Caco-2 (cell line): ENCODE results near the gene STT3B. TPM values are rescaled to one million over a fixed set of nuclear protein-coding genes. Genes with fewer than 3 reads are reported as not detected.

Experiments
- BruUV-seq: library from RNA; stranded (reverse); fragments of 400-500 nt; replicated peaks from 2 replicates; lab custom pipeline; 2021; lab: Mats Ljungman, UMichigan
- CTCF ChIA-PET: fragments of 300-600 bp; sonication (Branson Sonifier 250); formaldehyde crosslinking; loops from one replicate; lab custom pipeline; 2022; ENCODE audit warnings: antibody characterized with exemption; lab: Charles Lee
- POLR2A ChIA-PET: fragments of 300-600 bp; sonication (Branson Sonifier 250); formaldehyde crosslinking; loops from one replicate; lab custom pipeline; 2022; ENCODE audit warnings: antibody characterized with exemption; lab: Charles Lee
- DNase-seq, 2 experiments: peaks; one replicate each; pipeline versions ENCODE4 v3.0.0 to v3.0.0-alpha.2; 2020 to 2022
- H3K27me3 ChIP-seq: replicated peaks from 2 replicates; pipeline ENCODE4 v1.6.0; 2011; ENCODE audit warnings: low read length; ENCODE audit not compliant: control insufficient read depth, insufficient read depth
- H3K36me3 ChIP-seq: 2 replicates; pipeline ENCODE4 v1.5.1; 2011; ENCODE audit warnings: low read length; ENCODE audit not compliant: control insufficient read depth, insufficient read depth
- H3K4me1 ChIP-seq: fragments of 250-450 bp; sonication (Bioruptor Pico); 2 replicates; pipeline ENCODE4 v1.5.1; 2020; ENCODE audit warnings: mild to moderate bottlenecking
- H3K4me3 ChIP-seq: 2 replicates; pipeline ENCODE4 v1.5.1; 2011; ENCODE audit warnings: low read depth, mild to moderate bottlenecking, control low read depth, low read length
- H3K9me3 ChIP-seq: fragments of 250-450 bp; sonication (Bioruptor Pico); 2 replicates; pipeline ENCODE4 v1.5.1; 2020; ENCODE audit warnings: mild to moderate bottlenecking, moderate library complexity
- H3K27ac Mint-ChIP-seq: one replicate; pipeline ENCODE4 v1.8.0; 2022; ENCODE audit warnings: mixed read lengths; ENCODE audit not compliant: unreplicated experiment
- H3K27me3 Mint-ChIP-seq: one replicate; pipeline ENCODE4 v1.8.0; 2022; ENCODE audit warnings: mixed read lengths; ENCODE audit not compliant: insufficient read depth, unreplicated experiment
- H3K36me3 Mint-ChIP-seq: one replicate; pipeline ENCODE4 v1.8.0; 2022; ENCODE audit warnings: mild to moderate bottlenecking, mixed read lengths; ENCODE audit not compliant: insufficient read depth, unreplicated experiment
- H3K4me1 Mint-ChIP-seq: one replicate; pipeline ENCODE4 v1.8.0; 2022; ENCODE audit warnings: low read depth, mixed read lengths; ENCODE audit not compliant: unreplicated experiment
- H3K4me3 Mint-ChIP-seq: one replicate; pipeline ENCODE4 v1.8.0; 2022; ENCODE audit warnings: mild to moderate bottlenecking, moderate library complexity, mixed read lengths; ENCODE audit not compliant: unreplicated experiment
- H3K9me3 Mint-ChIP-seq: one replicate; pipeline ENCODE4 v1.8.0; 2022; ENCODE audit warnings: mixed read lengths; ENCODE audit not compliant: unreplicated experiment
- intact Hi-C: fragments of 100-400 bp; cut with micrococcal nuclease; formaldehyde crosslinking; loops from one replicate; pipeline ENCODE4 v1.10.0; 2022; ENCODE audit not compliant: unreplicated experiment
- total RNA-seq: library from RNA; stranded (reverse); gene quantifications from 2 replicates; pipeline ENCODE4 v1.2.3, GENCODE V29; 2022
- TF ChIP-seq, protein P1 (sequence below), 2 experiments: fragments of 200-600 bp in 1 of 2; IDR thresholded peaks; 1 replicate in 1 of 2; 2 replicates in 1 of 2; pipeline versions ENCODE4 v1.5.1 to v1.8.0; 2011 to 2022; ENCODE audit warnings: antibody characterized with exemption in 1 of 2, control low read depth in 1 of 2, inconsistent platforms in 1 of 2, low read depth in 1 of 2, low read length in 1 of 2, mild to moderate bottlenecking in 1 of 2, moderate library complexity in 1 of 2; ENCODE audit not compliant: insufficient read depth in 1 of 2, severe bottlenecking in 1 of 2, unreplicated experiment in 1 of 2

STT3B gene
- total RNA-seq, 1 experiment from 2014 or later = 162 TPM

DNA sequence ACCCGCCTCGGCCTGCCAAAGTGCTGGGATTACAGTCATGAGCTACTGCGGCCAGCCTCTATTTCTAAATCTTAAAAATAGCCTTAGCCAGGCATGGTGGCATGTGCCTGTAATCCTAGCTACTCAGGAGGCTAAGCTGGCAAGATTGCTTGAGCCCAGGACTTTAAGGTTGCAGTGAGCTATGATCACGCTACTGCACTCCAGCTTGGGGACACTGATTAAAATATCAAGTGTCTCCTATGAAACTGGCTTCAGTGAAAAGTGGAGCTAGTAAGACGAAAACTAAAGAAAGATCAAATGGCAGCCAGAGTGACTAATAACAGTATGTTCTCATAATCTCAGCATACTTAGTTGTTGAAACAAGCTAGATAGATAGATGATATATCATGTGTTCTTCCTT is 112.5 kb downstream of the STT3B start:
- peaks cover 9% of the 10 kb centered on the region for H3K36me3 ChIP-seq
- intact Hi-C loops = no loop called here
- peaks cover 66% of the 10 kb centered on the region for H3K36me3 Mint-ChIP-seq
- no peaks in the 10 kb centered on the region for H3K27me3 Mint-ChIP-seq
- H3K4me3 ChIP-seq = no peak overlapping the region
- no peaks in the 10 kb centered on the region for H3K4me1 ChIP-seq
- no peak overlapping the region for H3K27ac Mint-ChIP-seq
- H3K9me3 Mint-ChIP-seq = peaks cover 30% of the 10 kb centered on the region
- POLR2A ChIA-PET = no interaction called here
- H3K27me3 ChIP-seq = no peaks in the 10 kb centered on the region
- TF ChIP-seq, protein P1, sequence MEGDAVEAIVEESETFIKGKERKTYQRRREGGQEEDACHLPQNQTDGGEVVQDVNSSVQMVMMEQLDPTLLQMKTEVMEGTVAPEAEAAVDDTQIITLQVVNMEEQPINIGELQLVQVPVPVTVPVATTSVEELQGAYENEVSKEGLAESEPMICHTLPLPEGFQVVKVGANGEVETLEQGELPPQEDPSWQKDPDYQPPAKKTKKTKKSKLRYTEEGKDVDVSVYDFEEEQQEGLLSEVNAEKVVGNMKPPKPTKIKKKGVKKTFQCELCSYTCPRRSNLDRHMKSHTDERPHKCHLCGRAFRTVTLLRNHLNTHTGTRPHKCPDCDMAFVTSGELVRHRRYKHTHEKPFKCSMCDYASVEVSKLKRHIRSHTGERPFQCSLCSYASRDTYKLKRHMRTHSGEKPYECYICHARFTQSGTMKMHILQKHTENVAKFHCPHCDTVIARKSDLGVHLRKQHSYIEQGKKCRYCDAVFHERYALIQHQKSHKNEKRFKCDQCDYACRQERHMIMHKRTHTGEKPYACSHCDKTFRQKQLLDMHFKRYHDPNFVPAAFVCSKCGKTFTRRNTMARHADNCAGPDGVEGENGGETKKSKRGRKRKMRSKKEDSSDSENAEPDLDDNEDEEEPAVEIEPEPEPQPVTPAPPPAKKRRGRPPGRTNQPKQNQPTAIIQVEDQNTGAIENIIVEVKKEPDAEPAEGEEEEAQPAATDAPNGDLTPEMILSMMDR (IDR thresholded peaks at IDR 0.05; ENCODE audit: insufficient read depth in 1 of 2, low read depth in 1 of 2, low read length in 1 of 2, severe bottlenecking in 1 of 2, unreplicated experiment in 1 of 2) = no peak
- no peak overlapping the region for H3K4me3 Mint-ChIP-seq
- DNase-seq = no peak
- no TSS peak for BruUV-seq
- CTCF ChIA-PET = no interaction called here
- peaks cover 18% of the 10 kb centered on the region for H3K9me3 ChIP-seq
- H3K4me1 Mint-ChIP-seq = no peaks in the 10 kb centered on the region

DNA sequence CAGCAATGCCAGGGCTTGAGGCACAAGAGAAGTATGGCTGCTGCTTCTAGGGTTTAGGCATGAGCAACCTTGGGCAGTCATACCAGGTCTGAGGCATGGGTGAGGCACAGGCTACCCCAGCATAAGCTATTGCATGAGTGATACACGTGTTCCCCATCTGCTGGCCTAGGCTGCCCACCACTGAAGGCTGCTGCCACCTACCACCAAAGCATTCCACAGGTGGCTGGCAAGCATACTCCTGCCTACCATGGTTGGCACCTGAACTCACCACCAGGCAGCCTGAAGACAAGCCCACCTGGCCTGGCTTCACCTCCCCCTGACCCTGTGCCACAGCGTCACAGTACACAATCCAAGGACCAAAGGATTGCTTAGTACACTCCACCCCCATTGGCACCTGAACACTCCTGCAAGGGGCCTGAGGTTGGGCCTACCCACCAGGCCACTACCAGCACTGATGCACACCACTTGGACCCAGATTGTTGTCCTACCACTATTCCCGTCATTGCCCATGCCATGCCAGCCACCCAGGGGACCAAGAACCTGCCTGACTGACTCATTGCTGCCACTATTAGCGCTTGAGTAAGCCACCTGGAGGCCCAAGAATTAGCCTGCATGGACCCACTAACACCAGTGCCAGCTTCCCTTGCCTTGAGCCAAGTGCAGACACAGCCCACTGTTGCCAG is 115.7 kb downstream of the STT3B start:
- Mint-ChIP-seq H3K36me3 (peaks cover 86% of the 10 kb centered on the region), H3K9me3 (peaks cover 61% of the 10 kb centered on the region), H3K27me3 (no peaks in the 10 kb centered on the region), H3K4me1 (no peaks in the 10 kb centered on the region), H3K4me3 (no peak overlapping the region), H3K27ac (peak overlapping the region; percentile 48)
- intact Hi-C loops = no loop called here
- Histone ChIP-seq H3K4me1 (no peaks in the 10 kb centered on the region), H3K27me3 (no peaks in the 10 kb centered on the region), H3K4me3 (no peak overlapping the region), H3K36me3 (peaks cover 9% of the 10 kb centered on the region), H3K9me3 (peaks cover 36% of the 10 kb centered on the region)
- no peak for DNase-seq
- POLR2A ChIA-PET = no interaction called here
- no TSS peak for BruUV-seq
- TF ChIP-seq, protein P1 (IDR thresholded peaks at IDR 0.05; ENCODE audit: insufficient read depth in 1 of 2, low read depth in 1 of 2, low read length in 1 of 2, severe bottlenecking in 1 of 2, unreplicated experiment in 1 of 2) = no peak
- CTCF ChIA-PET = no interaction called here

DNA sequence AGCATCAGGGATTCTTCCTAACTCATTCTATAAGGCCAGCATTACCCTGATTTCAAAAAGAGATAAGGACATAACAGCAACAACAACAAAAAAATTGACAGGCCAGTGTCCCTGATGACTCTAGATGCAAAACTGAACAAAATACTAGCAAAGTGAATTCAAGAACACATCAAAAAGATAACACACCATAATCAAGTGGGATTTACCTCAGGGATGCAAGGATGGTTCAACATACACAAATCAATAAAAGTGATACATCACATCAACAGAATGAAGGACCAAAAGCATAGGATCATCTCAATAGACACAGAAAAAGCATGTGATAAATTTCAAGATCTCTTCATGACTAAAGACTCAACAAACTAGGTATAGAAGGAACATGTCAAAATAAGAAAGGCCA is 119.6 kb downstream of the STT3B start:
- H3K9me3 Mint-ChIP-seq = peaks cover 91% of the 10 kb centered on the region

More for the DNA sequence above, 119.6 kb downstream of the STT3B start:
- peaks cover 94% of the 10 kb centered on the region for H3K36me3 Mint-ChIP-seq
- H3K4me3 ChIP-seq = no peak overlapping the region
- intact Hi-C loops = no loop called here
- no peak for DNase-seq
- no peak overlapping the region for H3K27ac Mint-ChIP-seq
- H3K27me3 Mint-ChIP-seq = no peaks in the 10 kb centered on the region
- peaks cover 9% of the 10 kb centered on the region for H3K36me3 ChIP-seq
- TF ChIP-seq, protein P1 (IDR thresholded peaks at IDR 0.05; ENCODE audit: insufficient read depth in 1 of 2, low read depth in 1 of 2, low read length in 1 of 2, severe bottlenecking in 1 of 2, unreplicated experiment in 1 of 2) = no peak
- POLR2A ChIA-PET = no interaction called here
- H3K4me1 Mint-ChIP-seq = no peaks in the 10 kb centered on the region
- H3K4me1 ChIP-seq = 0 out of 2 replicates have a peak, but pooled peaks cover 3% of the 10 kb centered on the region
- BruUV-seq = no TSS peak
- H3K27me3 ChIP-seq = no peaks in the 10 kb centered on the region
- H3K4me3 Mint-ChIP-seq = no peak overlapping the region
- CTCF ChIA-PET = no interaction called here
- H3K9me3 ChIP-seq = peaks cover 42% of the 10 kb centered on the region
